NCI-H2081 (cell line): ENCODE results near the gene IL17RC.
"Not testable (repeated sequence)": the region's sequence is repeated elsewhere in the genome, so short reads cannot be mapped to it uniquely, and the experiment has no call there.

Source experiments
- DNase-seq, 2 experiments: peaks; one replicate each; lab custom pipeline; 2025; lab: John Stamatoyannopoulos, UW

IL17RC gene

GRCh38 chr3:9915254-9916141 lies 1.4 kb upstream of the IL17RC start:
- DNase-seq, result no peak

DNA sequence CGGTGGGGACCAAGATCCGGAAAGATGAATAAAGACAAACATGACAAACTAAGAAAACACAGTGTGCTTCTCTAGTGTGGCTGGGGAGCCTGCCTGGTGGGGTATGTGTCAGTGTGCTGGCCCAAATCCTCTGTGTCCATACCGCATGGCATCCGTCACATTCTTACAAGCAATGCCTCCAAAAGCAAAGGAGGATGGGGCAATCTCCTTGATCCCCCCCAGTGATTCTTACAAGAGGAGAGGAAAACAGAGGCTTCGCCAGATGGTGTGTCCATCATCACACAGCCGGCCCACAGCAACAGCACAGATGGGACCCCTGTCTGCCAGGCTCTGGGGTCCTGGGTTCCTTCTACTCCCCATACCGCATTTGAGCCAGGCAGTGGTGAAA lies 558 bp upstream of the IL17RC start:
- no peak for DNase-seq

DNA sequence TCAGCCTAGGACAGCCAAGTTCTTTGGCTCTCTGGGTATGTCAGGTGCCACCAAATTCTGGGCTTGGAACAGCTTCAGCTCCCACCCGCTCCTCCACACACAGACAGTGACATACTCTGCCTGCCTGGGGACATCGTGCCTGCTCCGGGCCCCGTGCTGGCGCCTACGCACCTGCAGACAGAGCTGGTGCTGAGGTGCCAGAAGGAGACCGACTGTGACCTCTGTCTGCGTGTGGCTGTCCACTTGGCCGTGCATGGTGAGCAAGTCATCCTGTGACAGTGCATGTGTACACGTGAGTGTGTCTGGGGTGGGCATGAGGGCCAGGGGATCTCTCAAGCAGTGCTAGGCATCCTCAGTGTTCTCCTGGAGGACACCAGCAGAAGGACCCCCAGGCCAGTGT lies 922 bp downstream of the IL17RC start:
- DNase-seq, result no peak

DNA sequence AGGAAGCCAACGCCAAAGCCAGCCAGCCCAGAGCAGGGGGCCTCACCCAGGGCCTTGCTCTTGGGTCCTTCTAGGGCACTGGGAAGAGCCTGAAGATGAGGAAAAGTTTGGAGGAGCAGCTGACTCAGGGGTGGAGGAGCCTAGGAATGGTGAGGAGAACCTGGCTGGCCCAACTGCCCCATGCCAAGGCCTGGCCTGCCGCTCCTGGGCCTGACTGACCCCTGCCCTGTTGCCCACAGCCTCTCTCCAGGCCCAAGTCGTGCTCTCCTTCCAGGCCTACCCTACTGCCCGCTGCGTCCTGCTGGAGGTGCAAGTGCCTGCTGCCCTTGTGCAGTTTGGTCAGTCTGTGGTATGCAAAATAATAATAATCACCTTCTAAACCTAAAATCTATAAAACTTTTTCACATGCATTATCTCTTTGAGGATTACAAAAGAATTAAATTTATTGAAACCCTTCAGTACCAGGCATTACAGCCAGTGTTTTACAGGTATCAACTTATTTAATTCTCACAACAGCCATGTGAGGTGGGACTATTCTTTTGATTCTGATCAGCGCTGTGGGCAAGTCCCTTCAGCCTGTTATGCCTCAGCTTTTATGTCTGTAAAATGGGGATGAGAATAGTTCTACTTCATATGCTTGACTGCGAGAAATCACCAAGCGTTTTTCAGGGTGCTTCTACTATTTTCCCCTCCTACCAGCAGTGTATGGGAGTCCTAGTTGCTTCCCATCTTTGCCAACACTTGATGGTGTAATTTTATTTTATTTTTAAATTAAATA lies 1.6 kb downstream of the IL17RC start:
- no peak for DNase-seq

DNA sequence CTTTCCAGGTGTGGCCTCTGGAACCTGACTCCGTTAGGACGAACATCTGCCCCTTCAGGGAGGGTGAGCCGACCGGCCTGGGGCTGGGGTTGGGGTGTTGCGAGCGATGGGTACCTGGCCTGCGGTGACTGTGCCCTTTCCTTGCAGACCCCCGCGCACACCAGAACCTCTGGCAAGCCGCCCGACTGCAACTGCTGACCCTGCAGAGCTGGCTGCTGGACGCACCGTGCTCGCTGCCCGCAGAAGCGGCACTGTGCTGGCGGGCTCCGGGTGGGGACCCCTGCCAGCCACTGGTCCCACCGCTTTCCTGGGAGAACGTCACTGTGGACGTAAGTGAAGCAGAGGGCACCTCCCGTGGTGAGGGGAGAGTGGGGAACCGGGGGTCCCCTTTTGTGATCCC lies 11.3 kb downstream of the IL17RC start:
- DNase-seq, result no peak

GRCh38 chr3:9930804-9931418 lies 14.0 kb downstream of the IL17RC start:
- peak in 1 of 2 experiments; percentile 2 for DNase-seq

- DNase-seq, result no peak
Measured at GRCh38 chr3:9932535-9932842, 15.6 kb downstream of the IL17RC start.

DNA sequence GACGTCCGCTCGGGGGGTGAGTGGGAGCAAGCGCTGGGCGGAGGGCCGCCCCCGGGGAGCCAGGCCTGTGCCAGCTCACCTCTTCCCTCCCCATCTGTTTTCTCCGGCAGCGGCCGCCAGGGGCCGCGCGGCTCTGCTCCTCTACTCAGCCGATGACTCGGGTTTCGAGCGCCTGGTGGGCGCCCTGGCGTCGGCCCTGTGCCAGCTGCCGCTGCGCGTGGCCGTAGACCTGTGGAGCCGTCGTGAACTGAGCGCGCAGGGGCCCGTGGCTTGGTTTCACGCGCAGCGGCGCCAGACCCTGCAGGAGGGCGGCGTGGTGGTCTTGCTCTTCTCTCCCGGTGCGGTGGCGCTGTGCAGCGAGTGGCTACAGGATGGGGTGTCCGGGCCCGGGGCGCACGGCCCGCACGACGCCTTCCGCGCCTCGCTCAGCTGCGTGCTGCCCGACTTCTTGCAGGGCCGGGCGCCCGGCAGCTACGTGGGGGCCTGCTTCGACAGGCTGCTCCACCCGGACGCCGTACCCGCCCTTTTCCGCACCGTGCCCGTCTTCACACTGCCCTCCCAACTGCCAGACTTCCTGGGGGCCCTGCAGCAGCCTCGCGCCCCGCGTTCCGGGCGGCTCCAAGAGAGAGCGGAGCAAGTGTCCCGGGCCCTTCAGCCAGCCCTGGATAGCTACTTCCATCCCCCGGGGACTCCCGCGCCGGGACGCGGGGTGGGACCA lies 16.1 kb downstream of the IL17RC start:
- DNase-seq, result peak; percentile 70 to 84

DNA sequence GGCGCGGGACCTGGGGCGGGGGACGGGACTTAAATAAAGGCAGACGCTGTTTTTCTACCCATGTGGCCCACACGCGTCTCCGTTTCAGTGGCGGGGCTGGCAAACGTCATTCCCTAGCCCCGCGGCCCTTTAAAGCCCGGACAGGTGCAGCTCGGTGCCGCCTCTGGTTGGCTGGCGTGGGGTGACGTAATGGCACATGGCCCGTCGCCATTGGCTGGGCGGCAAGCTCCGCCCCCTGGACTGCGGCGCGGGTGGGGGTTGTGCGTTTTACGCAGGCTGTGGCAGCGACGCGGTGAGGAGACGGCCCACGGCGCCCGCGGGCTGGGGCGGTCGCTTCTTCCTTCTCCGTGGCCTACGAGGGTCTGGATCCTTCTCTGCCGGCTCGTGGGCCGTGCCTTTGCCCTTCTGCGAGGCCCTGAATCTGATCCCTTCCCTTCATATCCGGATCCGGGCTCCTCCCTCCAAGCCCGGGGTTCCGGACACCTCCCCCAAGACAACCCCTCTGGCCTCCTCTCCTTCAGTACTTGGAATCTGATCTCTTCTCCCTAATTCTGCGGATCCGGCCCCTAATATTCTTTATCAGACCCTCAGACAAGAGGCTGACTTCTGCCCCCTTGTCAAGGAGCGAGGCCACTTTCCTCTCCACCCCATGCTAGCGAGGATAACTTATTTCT lies 16.8 kb downstream of the IL17RC start, which contains the start of gene CRELD1:
Gene CRELD1 (plus strand): TSS at position 274 of the 674 bp plus-strand sequence. CDS start 605 bp downstream, outside the sequence.
- peak; percentile 91 to 93 for DNase-seq

- no peak for DNase-seq
Measured at GRCh38 chr3:9934235-9934621, 17.3 kb downstream of the IL17RC start.

DNA sequence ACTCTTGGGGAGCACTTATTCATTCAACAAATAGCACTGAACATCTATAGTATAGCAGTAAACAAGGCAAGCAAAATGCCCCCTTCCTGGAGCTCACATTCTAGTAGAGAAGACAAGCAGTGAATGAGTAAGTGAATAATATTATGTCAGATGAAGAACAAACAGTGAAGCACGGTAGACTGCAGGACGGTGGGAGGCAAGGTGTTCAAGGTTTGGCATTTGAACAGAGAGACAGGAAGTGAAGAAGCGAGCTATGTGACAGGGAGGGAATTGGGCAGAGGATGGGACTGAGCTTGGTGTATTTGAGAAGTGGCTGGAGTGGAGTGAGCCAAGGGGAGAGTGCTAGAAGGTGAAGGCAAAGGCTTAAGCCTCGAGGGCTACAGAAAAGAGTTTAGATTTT lies 18.1 kb downstream of the IL17RC start:
- DNase-seq, result no peak

DNA sequence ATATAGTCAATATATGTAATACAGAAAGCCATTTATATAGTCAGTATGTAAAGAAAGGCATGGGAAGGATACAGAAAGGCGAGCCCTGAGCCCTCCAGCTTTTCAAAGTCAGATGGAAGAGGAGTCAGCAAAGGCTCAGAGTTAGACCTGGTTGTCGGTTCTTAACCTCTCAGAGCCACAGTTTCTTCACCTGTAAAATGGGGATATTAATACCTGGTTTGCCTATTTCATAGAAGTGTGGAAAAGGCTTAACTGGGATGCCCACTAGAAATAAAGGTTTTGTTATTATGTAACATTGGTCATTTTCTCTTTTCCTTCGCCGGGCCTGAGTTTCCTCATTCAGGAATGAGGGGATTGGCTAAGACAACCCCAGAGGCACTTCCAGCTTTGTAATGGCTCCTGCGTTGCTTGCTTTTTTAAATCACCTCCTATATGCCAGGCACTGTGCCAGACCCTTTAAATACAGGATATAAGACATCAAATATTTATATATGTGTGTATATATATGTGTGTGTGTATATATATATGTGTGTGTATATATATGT lies 19.1 kb downstream of the IL17RC start:
- no peak for DNase-seq

DNA sequence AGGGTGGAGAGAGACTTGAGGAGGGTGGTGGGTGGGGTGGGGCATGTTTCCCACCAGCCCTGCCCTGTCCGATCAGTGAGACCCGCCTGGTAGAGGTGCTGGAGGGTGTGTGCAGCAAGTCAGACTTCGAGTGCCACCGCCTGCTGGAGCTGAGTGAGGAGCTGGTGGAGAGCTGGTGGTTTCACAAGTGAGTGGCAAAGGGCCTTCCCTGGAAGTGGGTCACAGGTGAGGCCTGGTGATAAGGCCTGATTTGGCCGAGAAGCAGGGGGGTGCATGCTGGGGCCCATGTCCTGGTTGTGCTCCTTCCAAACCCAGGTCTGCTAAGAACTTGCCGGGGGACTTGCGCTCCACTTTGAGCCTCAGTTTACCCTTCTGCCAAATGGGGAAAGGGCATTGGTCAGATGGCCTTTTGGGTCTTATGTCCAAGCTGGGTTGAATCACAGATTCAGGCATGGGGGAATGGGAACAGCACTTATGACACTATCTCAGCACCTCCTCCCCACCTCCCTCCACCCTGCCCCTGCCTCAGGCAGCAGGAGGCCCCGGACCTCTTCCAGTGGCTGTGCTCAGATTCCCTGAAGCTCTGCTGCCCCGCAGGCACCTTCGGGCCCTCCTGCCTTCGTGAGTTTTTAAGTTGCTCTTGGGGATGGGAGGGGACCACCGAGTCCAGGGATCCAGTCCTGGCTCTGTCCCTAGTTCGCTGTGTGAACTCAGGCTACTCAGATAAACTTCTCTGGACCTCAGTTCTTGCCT lies 20.8 kb downstream of the IL17RC start:
- DNase-seq, result no peak

DNA sequence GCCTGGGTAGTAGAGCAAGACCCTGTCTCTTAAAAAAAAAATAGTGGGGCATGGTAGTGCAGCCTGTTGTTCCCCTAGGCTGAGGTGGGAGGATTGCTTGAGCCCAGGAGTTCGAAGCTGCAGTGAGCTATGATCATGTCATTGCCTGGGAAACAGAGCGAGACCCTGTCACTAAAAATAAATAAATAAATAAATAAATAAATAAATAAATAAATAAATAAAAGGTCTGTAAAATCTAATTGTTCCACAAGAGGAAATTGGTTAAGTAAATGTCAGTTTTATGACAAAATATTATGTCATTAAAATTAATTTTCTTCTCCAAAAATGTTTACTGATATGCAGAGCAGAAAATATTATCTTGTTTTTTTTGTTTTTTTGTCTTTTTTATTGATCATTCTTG lies 22.1 kb downstream of the IL17RC start:
- DNase-seq, result no peak

GRCh38 chr3:9939906-9940305 lies 23.0 kb downstream of the IL17RC start:
- DNase-seq, result not testable (repeated sequence)

DNA sequence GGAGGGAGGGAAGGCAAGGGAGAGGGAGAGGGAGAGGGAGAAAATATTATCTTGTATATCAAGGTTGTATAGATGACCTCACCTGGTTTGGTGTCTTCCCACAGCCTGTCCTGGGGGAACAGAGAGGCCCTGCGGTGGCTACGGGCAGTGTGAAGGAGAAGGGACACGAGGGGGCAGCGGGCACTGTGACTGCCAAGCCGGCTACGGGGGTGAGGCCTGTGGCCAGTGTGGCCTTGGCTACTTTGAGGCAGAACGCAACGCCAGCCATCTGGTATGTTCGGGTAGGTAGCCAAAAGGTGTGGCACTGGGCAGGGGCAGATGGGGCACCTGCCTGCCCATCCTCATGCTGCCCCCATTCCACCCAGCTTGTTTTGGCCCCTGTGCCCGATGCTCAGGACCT lies 23.8 kb downstream of the IL17RC start:
- no peak for DNase-seq

DNA sequence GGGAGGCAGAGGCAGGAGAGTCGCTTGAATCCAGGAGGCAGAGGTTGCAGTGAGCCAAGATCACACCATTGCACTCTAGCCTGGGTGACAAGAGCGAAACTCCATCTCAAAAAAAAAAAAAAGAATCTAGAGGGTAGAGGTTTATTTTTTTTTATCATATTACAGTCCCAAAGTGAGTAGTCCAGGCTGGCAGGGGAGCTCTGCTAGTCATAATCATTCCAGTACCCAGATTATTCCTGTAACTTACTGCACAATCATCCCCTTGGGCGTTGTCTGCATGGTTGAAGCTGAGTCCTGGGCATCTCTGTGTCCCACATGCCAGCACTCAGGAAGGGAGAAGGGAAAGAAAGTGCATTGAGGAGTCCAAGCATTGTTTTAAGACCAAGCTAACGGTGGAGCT lies 25.3 kb downstream of the IL17RC start:
- no peak for DNase-seq

DNA sequence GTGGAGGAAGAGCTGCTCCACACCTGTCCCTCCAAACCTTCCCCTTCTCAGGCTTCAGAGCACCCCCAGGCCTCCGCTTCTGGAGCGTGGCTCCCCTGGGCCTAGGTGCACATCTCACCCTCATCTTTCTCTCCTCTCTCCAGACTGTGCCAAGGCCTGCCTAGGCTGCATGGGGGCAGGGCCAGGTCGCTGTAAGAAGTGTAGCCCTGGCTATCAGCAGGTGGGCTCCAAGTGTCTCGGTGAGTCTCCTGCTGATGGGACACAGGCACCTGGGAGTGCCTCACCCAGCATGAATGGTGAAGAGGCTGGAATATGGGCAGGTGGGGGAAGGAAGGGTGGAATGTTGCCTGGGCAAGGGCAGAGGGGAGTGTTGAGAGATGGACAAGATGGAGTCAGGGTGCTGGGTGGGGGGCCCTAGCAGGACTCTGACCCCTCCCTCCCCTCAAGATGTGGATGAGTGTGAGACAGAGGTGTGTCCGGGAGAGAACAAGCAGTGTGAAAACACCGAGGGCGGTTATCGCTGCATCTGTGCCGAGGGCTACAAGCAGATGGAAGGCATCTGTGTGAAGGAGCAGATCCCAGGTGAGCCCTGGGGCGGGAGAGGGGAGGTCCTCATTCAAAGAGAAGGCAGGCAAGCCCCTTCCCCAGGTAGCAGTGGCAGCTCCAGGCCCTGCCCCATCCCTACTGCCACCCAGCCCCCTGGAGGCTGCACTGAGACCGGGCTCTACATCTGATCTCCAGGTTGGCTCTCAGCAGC lies 26.2 kb downstream of the IL17RC start:
- DNase-seq, result no peak

DNA sequence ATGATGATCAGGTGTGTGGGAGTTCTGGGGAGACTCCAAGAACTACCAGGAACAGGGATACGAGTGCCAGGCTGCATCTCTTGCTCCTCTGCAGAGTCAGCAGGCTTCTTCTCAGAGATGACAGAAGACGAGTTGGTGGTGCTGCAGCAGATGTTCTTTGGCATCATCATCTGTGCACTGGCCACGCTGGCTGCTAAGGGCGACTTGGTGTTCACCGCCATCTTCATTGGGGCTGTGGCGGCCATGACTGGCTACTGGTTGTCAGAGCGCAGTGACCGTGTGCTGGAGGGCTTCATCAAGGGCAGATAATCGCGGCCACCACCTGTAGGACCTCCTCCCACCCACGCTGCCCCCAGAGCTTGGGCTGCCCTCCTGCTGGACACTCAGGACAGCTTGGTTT lies 27.4 kb downstream of the IL17RC start:
- no peak for DNase-seq

DNA sequence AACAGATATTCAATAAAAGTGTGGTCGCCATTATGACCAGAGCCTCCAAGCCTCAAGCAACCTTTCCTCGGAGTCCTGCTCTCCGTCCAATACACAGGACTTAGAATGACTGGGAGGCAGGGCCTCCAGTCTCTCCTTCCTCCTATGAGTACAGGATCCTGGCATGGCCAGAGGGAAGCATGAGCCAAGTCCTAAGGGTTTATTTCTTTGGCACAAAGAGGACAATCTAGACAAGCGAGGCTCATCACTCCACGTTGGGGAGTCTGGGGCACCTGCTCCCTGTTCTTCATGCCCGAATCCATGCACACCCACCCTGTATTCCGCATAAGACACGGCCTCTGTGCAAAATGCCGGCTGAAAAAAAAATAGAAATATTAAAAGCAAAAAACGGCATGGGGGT lies 28.5 kb downstream of the IL17RC start:
- DNase-seq, result no peak
